ENCODE measurements around the gene PROSER3.

GRCh38 chr19:35806597-35806996 is 48.6 kb downstream of the PROSER3 start:
- TF ChIP-seq POLR2A (IDR thresholded peaks at IDR 0.05): no peak
- TF ChIP-seq, protein P1, sequence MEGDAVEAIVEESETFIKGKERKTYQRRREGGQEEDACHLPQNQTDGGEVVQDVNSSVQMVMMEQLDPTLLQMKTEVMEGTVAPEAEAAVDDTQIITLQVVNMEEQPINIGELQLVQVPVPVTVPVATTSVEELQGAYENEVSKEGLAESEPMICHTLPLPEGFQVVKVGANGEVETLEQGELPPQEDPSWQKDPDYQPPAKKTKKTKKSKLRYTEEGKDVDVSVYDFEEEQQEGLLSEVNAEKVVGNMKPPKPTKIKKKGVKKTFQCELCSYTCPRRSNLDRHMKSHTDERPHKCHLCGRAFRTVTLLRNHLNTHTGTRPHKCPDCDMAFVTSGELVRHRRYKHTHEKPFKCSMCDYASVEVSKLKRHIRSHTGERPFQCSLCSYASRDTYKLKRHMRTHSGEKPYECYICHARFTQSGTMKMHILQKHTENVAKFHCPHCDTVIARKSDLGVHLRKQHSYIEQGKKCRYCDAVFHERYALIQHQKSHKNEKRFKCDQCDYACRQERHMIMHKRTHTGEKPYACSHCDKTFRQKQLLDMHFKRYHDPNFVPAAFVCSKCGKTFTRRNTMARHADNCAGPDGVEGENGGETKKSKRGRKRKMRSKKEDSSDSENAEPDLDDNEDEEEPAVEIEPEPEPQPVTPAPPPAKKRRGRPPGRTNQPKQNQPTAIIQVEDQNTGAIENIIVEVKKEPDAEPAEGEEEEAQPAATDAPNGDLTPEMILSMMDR (IDR thresholded peaks at IDR 0.05): no peak

Data from adrenal gland (tissue), 5 donors.